ENCODE results near the gene HNRNPH3.
A peak's percentile ranks its signal among the peaks of the same experiment; 100 is the strongest.

The HNRNPH3 gene

DNA sequence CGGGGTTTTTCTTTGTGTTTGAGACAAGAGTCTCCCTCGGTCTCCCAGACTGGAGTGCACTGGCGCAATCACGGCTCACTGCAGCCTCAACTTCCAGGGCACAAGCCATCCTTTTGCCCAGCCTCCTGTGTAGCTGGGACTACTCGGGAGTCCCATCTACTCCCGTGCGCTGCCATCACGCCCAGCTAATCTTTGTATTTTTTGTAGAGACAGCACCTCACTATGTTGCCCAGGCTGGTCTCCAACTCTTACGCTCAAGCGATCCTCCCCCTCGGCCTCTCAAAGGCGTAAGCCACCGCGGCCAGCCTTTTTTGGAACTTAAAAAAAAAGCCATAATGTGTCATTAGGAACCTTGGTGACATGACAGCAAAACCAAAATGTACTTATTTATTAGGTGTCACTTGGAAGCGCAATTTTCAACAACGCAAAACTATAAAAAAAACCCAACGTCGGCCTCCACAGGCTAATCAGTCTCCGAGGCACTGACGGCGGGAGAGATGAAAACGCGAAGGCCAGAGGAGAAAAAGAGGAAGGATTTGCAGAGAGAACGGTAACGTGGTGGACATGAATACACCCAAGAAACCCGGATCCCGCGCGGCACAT, 911 bp upstream of the HNRNPH3 start:
- DNase-seq (ENCODE audit: low read depth), result no peak

DNA sequence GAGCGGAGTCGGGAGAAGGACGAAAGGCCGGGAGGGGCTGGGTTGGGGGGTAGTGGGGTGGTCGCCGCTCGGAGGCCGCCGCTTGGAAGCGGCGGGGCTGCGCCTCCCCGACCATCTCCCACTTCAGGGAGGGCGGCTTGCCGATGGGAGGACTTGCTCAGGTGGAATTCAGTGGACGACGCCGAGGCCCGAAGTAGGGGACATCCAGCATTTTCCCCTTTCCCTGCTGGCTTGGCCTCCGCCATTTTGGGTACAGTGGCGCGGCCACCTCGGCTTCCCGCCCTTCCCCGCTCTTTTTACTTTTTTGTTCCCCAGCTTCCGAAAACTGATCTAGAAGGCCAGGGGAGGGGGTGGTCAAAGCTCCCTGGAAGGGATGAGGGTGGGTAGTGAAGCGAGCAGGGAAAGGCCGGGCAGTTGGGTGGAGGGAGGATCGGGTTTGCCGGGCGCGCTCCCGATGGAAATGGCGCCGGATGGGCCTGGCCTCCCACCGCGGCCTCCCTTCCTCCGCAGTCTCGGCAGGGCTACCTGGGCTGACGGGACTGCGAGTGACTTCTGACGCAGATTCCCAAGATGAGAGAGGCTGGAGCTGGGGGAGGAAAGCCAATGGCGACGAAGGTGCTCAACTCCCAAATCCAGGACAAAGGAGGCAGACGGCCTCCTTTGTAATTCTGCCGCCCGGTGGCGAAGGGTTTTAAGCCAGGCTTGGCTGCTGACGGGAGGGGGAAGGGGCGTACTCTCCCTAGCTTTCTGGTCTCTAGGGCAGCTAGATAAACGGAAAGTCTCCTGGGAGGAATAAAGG, 594 bp downstream of the HNRNPH3 start, which contains the start of gene PBLD:
Gene PBLD, minus strand, starts transcription at position 670 of the 799 bp plus-strand sequence. CDS start 26,084 bp downstream, outside the sequence.
- DNase-seq (ENCODE audit: low read depth), result peak; percentile 59

DNA sequence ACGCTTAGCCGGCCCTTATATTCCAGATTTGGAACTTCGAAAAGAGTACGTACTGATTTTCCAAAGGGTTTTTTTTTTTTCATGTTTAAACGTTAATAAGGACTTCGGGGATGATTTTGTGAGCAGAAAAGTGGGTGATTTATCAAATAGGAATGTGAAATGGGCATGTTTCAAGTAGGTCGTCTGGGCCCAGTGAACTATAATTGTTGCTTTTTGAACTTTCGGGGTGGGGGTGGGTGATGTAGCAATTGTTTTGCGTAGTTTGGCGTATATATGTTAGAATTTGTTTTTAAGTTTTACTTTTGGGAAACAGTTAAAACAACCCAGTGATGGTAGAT, 1.2 kb downstream of the HNRNPH3 start:
- no peak for DNase-seq (ENCODE audit: low read depth)

DNA sequence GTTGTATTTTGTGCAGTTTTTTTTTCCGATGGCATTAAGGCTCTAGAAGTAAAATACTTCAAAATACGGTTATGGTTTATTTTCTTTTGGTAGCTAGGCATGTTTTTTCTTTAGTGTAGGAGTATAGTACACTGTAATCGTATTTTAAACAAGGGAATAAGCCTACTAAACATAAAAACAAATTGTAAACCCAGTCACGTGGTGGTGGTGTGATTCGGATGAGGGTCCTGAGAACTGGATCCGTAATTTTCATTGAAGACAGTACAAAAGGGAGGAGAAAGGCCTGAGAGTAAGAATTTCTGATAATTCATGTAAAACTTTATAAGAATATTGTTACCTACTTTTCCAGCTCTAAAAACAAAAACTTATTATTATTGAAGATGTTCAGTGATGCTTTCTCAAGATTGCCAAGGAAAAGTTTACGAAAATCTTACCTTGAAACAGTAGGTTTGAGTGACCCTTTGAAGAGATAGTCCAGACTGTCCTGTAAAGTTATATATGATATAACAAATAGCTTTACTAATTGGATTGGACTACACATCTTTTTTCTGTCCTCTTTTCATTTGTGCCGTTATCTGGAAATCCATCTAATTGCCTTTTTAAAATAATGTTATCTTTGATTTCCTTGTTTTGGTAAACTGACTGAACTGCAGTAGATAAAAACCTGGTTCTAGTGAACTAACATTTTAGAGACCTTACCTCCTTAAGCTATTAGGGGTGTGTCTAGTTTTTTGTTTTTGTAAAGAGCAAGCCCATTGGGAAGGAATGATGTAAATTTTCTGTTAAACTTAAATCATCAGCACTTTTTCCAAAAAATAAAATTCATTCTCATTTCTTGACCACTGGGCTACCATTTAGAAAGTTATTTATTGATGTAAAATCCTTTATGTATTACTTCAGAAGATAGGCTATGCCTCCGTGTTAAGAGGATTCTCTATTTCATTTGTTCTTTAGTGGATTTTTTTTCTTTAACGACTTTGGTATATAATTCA, 1.9 kb downstream of the HNRNPH3 start:
- no peak for DNase-seq (ENCODE audit: low read depth)

DNA sequence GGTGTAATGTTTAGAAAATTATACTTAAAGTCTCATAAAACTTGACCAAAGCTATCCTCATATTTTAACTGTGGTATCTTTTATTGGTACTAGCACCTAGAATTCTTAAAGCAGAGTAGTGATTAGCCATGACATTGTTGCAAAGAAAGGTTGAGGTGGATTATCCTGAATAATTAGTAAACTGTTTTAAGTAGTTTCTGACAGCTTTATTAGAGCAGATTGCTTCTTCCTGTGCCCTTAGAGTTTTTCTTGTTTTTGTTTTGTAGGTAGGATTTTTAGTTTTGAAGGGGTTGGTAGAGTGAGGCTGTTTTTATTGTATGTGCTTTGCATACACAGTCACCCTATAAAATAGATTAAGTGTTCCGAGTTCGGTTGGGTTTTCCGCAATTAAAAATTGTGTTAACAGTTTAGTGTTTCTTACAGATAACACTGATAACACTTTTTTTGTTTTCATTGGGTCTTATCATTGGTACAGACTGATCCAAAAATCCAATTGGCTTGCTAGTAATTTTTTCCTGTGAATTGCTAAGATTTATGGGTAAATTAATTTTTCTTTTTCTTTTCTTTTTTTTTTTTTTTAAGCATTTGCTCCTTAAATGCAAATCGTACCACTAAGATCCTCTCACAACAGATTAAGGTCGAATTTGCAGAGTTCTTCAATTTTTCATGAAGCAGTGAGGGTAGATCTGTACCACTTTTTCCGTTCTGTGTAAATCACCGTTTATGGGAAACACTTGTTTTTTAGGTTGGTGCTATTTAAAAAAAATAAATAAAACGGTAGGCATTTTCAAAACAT, 3.0 kb downstream of the HNRNPH3 start:
- DNase-seq (ENCODE audit: low read depth), result no peak

DNA sequence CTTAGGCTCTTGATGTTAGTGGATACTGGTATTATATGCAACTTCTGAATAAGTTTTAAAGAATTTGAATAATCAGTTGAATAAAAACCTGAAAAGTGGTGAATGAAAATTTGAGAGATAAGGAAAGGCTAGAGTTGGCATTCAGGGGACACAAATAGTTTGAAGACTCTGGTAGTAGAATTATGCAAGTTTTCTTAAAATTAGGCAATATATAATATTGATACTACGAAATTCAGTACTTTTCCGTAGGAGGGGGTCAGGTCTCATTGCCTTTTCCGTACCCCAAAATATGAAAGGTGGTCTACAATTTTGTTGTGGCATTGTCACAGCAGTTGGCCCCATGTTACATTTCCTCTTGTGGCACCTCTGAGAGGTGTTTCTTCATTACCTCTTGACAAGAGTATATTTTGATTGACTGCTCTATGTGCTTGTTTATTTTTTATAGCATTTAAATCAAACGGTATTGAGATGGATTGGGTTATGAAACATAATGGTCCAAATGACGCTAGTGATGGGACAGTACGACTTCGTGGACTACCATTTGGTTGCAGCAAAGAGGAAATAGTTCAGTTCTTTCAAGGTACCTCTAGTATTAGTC, 5.0 kb downstream of the HNRNPH3 start:
- no peak for DNase-seq (ENCODE audit: low read depth)

DNA sequence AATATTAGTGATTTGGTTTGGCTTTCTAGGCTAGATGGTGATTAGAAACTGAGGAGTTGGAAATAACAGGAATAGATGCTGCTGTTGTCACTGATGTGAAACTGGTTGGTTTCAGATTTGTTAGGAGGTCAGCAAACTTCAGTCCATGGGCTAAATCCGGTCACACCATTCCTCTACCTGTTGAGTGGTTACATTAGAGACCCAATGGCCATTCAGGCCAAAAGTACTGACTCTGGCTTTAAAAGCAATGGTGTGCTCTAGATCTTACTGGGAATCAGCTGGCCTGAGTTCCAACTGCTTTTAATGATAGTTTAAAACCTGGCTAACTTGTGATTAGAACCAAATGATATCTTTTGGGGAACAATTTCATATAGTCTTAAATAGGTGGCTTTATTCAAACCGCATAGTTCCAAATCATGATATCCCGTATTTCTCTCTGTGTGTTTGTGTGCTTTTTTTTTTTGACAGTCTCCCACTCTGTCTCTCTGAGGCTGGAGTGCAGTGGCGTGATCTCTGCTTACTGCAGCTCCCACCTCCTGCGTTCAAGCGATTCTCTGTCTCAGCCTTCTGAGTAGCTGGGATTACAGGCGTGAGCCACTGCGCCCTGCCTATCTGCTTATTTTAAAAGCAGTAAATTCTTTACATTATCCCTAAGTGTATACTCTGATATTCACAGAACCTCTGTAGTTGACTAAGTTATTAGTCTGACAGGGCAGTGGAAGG, 8.7 kb downstream of the HNRNPH3 start:
- DNase-seq (ENCODE audit: low read depth), result no peak

DNA sequence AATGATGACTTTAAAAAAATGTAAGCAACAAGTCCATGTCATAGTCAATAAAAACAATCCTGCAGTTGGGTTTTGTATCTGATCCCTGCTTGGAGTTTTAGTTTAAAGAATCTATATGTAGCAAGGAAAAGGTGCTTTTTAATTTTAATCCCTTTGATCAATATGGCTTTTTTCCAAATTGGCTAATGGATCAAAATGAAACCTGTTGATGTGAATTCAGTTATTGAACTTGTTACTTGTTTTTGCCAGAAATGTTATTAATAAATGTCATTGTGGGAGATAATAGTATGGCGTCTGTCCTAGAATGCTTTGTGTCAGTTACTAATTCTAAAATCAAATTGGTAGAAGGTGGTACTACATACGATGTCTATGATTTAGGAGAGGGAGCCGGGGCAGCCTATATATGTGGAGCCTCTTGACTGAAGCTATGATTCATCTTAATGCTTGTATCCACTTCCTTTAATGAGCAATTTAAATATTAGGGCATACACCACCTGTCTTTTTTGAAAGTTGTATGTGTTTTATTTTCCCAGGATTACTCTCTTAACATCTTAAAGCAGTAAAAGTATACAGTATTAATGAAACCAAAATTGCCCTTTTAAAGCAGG, 11.1 kb downstream of the HNRNPH3 start:
- no peak for DNase-seq (ENCODE audit: low read depth)

DNA sequence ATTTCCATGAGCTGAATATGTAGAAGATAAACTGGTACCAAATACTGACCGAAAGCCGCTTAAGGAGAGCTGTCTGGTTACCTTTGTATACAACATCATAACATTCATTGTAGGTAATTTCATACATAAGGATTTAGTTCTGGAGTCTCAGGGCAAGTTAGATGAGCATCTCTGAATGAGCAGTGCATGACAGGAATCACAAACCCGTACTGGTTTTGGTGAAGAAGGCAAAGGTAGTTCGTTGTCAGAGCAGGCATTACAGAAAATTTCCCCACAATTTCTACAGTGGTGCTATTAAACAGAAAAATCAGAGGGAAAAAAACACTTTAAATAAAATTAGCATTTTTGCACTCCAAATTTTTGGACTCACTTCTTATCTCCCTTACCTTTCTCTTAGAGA, 13.8 kb downstream of the HNRNPH3 start:
- no peak for DNase-seq (ENCODE audit: low read depth)

DNA sequence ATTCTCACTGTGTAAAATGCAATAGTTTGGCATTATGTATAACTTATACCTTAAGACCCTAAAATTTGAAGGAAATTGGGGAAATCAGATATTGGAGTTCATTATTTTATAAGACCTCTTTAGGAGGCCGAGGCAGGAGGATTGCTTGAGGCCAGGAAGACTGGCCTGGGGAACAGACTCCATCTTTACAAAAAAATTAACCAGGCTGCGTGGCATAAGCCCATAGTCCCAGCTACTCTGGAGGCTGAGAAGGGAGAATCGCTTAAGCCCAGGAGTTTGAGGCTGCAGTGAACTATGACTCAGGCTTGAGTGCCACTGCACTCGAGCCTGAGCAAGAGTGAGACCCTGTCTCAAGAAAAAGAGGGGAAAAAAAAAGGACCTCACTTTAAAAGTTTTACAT, 14.9 kb downstream of the HNRNPH3 start:
- no peak for DNase-seq (ENCODE audit: low read depth)

DNA sequence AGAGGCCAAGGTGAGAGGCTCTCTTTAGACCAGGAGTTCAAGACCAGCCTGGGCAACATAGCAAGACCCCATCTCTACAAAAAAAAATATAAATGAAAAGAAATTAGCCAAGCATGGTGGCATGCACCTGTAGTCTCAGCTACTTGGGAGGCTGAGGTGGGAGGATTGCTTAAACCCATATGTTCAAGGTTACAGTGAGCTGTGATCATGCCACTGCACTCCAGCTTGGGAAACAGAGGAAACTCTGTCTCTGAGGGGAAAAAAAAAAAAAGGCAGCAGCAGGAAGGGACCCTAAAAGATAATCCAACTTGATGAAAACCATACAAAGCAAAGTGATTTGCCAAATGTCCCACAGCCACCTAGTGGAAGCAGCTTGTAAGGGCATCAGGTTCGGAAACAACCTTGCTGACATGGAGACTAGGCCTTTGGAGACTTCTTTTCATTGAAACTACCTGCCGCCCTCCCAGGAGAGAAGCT, 16.4 kb downstream of the HNRNPH3 start:
- no peak for DNase-seq (ENCODE audit: low read depth)

DNA sequence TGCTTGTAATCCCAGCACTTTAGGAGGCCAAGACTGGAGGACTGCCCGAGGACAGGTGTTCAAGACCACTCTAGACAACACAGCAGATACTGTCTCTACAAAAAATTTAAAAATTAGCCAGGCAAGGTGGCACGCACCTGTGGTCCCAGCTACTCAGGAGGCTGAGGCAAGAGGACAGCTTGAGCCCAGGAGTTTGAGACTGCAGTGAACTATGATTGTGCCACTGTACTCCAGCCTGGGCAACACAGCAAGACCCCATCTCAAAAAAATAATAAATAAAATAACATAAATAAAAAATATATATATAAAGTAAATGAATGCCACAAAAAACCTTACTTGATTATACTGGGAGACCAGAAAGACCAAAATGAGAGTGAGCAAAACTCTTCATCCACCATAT, 21.7 kb downstream of the HNRNPH3 start:
- no peak for DNase-seq (ENCODE audit: low read depth)

DNA sequence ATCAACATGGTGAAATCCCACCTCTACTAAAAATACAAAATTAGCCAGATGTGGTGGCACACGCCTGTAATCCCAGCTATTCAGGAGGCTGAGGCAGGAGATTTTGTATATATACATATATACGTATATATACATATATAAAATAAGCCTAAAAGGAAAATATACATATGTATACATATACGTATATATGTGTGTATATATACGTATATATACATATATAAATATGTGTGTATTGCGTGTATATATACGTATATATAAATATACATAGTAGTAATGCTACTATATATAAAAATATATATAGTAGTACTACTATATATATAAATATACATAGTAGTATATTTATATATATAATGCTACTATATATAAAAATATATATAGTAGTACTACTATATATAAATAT, 27.3 kb downstream of the HNRNPH3 start:
- no peak for DNase-seq (ENCODE audit: low read depth)

DNA sequence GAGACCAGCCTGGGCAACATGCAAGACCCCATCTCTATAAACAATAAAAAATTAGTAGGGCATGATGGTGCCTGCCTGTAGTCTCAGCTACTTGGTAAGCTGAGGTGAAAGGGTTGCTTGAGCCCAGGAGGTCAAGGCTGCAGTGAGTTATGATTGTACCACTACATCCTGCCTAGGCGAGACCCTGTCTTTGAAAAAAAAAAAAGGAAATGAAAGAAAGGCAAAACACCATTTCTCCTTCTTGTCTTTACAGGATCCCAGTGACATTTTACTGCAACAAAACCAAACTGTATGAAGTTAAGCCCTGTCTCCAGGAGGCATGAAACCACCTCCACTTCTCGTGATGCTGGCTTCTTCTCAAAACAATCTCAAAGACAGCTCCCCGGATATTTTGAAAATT, 30.7 kb downstream of the HNRNPH3 start:
- DNase-seq (ENCODE audit: low read depth), result no peak

DNA sequence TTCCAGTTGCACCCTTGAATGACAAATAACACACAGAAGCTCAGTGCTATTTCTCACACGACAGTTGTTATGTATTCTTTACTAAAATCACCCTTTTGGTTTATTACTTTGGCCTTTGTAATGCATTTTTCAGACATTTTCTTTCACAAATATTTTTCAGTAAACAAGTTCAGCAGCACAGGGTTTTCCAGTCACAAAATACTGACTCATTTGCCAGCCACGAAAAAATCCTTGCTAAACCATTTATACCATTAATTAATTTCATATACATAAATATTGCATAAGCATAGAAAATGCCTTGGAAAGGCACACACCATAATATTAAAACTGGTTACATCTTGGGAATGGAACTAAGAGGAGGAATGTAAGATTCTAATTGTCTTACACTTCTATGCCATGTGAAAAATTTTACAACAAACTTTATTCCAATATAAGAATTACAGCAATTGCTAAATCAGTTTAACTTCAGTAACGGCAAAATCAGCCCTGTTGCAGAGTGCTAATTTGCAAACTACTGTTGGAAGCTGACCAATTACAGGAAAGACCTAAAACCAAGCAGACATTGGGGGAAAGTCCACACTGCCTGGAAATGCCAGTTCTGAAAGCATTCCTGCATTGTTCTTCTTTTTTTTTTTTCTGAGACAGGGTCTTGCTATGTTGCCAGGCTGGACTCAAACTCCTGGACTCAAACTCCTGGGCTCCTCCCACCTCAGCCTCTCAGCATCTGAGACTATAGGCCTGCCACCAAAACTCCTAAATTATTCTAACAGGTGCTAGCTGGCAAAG, 32.4 kb downstream of the HNRNPH3 start:
- no peak for DNase-seq (ENCODE audit: low read depth)

DNA sequence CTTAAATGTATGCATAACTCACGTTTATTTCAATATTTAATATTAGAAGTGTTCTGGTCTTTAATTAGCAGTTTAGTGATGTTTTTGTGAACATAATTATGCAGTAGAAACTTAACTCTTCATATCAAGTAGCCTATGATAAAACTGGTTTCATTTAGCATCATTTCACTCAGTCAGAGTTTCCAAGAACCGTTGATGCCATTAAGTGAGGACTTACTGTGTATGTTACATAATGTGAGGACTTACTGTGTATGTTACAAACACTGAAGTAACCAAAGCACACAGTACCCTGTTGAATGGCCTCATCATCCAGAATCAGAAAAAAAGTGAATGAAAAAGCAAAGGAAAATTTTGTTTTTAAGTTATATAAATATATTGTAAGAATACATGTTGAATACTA, 33.7 kb downstream of the HNRNPH3 start:
- DNase-seq (ENCODE audit: low read depth), result no peak

DNA sequence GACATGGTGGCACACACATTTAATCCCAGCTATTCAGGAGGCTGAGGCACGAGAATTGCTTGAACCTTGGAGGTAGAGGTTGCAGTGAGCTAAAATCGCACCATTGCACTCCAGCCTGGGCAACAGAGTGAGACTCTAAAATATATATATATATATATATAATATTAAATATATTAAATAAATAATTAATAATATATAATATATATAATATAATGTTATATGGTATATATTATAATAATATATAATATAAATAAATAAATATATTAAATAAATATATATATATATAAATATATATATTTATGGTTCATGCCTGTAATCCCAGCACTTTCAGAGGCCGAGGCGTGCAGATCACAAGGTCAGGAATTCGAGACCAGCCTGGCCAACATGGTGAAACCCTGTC, 34.7 kb downstream of the HNRNPH3 start:
- no peak for DNase-seq (ENCODE audit: low read depth)

DNA sequence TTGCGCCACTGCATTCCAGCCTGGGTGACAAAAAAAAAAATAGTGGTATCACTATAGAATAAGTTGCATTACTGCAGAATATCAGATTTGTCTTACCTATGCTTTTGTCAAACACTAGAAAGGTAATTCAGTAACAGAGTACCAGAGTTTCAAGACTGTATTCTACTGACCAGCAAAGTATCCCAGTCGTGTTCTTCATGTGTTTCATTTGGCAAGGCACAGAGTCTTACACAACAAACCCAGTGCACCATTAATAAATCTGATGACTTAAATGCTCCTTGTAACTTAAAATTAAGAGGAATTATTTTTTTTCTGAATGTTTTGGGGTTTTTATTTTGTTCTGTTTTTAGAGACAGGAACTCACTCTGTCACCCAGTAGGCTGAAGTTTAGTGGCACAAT, 35.3 kb downstream of the HNRNPH3 start:
- no peak for DNase-seq (ENCODE audit: low read depth)

DNA sequence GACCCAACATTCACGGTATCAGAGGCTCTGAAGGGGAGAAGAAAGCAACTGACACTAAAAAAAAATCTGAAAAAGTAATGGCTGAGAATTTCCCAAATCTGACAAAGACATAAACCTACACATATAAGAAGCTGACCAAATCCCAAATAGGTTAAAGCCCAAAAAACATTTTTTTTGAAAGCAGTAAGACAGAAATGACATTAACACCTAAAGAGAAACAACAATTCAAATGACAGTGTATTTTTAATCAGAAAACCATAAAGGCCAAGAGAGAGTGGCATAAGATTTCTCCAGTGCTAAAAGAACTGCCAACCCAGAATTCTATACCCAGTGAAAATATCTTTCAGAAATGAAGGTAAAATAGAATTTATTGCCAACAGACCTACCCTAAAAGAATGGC, 39.7 kb downstream of the HNRNPH3 start:
- DNase-seq (ENCODE audit: low read depth), result no peak
